ENCODE results near the gene NOXA1.

NOXA1 gene

GRCh38 chr9:137387891-137388560 is 35.2 kb upstream of the NOXA1 start:
- no peak for DNase-seq

GRCh38 chr9:137388589-137389427 is 34.4 kb upstream of the NOXA1 start:
- no peak for DNase-seq

- DNase-seq = no peak
Observed at GRCh38 chr9:137389428-137389746, 33.8 kb upstream of the NOXA1 start.

- DNase-seq = peak; percentile 63
Observed at GRCh38 chr9:137390553-137391410, 32.4 kb upstream of the NOXA1 start.

- no peak for DNase-seq
Observed at GRCh38 chr9:137391411-137391754, 31.8 kb upstream of the NOXA1 start.

GRCh38 chr9:137392232-137393007 is 30.8 kb upstream of the NOXA1 start:
- no peak for DNase-seq

- DNase-seq = no peak
Observed at GRCh38 chr9:137393176-137394150, 29.7 kb upstream of the NOXA1 start.

- no peak for DNase-seq
Observed at GRCh38 chr9:137394866-137395665, 28.1 kb upstream of the NOXA1 start.

- no peak for DNase-seq
Observed at GRCh38 chr9:137395666-137396010, 27.6 kb upstream of the NOXA1 start.

- DNase-seq = no peak
Observed at GRCh38 chr9:137396227-137396626, 27.0 kb upstream of the NOXA1 start.

- DNase-seq = no peak
Observed at GRCh38 chr9:137396634-137397367, 26.4 kb upstream of the NOXA1 start.

- DNase-seq = no peak
Observed at GRCh38 chr9:137397675-137398423, 25.3 kb upstream of the NOXA1 start.

GRCh38 chr9:137398561-137399468 is 24.4 kb upstream of the NOXA1 start:
- no peak for DNase-seq

GRCh38 chr9:137402746-137403145 is 20.4 kb upstream of the NOXA1 start:
- no peak for DNase-seq

- DNase-seq = no peak
Observed at GRCh38 chr9:137403269-137403668, 19.9 kb upstream of the NOXA1 start.

- DNase-seq = no peak
Observed at GRCh38 chr9:137404961-137405567, 18.1 kb upstream of the NOXA1 start.

- DNase-seq = no peak
Observed at GRCh38 chr9:137405677-137406081, 17.5 kb upstream of the NOXA1 start.

Measured in NCI-H82 (cell line).